Epithelial cell of proximal tubule (primary cell): ENCODE results near the gene HDAC4. TPM values are rescaled to one million over a fixed set of nuclear protein-coding genes. Genes with fewer than 3 reads are reported as not detected.

Source experiments
- DNase-seq: peaks from one replicate; pipeline ENCODE4 v3.0.0-alpha.2; 2011; ENCODE audit warnings: low read depth
- H3K4me3 ChIP-seq: 2 replicates; pipeline ENCODE4 v1.5.1; 2011; ENCODE audit warnings: low read depth, mild to moderate bottlenecking, low read length
- total RNA-seq: library from RNA; depleted of rRNA; stranded (reverse); fragments of >200 nt; gene quantifications from 2 replicates; pipeline ENCODE4 v1.2.3, GENCODE V29; 2015
- TF ChIP-seq, protein P1 (sequence below): conservative IDR thresholded peaks from 2 replicates; pipeline ENCODE4 v1.5.1; 2012; ENCODE audit warnings: low read depth, mild to moderate bottlenecking, low read length

Gene HDAC4
- total RNA-seq, 1 donor from 2014 or later = 23.2 TPM

DNA sequence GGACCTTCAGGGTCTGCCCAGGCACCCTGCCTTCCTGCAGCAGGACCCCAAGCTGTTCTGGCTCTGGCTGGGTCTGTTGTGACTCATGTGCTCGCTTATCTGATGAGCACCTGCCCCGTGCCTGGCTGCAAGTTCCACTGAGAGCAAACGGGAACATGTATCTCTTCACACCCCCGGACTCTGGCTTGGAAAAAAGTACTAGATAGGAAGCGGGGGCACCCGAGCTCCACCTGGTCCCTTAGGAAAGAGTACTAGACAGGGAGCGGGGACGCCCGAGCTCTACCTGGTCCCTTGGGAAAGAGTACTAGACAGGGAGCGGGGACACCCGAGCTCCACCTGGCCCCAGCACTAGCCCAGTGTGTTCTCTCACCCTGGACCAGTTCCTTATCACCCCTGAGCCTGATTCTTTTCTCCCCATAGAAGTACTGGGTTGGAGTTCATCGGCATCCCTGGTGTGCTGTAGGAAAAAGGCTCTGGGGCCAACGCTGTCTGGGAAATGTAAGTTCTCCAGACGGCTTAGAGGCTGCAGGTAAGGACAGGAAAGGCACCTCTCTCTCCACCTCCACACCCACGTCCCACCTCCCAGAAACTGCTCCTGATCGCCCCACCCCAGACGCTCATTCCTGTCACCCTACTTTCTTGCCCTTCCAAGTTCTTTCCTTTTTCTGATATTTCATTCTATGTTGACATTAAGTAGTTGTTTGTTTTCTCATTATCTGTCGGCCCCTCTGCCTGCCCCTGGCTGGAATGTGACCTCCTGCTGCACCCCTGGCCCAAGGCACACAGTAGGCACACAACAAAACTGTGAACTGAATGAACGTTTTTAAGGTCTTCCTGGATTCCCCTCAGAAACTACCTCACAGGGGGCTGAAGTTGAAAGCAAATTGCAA, 40.2 kb downstream of the HDAC4 start:
- TF ChIP-seq, protein P1, sequence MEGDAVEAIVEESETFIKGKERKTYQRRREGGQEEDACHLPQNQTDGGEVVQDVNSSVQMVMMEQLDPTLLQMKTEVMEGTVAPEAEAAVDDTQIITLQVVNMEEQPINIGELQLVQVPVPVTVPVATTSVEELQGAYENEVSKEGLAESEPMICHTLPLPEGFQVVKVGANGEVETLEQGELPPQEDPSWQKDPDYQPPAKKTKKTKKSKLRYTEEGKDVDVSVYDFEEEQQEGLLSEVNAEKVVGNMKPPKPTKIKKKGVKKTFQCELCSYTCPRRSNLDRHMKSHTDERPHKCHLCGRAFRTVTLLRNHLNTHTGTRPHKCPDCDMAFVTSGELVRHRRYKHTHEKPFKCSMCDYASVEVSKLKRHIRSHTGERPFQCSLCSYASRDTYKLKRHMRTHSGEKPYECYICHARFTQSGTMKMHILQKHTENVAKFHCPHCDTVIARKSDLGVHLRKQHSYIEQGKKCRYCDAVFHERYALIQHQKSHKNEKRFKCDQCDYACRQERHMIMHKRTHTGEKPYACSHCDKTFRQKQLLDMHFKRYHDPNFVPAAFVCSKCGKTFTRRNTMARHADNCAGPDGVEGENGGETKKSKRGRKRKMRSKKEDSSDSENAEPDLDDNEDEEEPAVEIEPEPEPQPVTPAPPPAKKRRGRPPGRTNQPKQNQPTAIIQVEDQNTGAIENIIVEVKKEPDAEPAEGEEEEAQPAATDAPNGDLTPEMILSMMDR = no peak
- no peak for DNase-seq
- no peak overlapping the region for H3K4me3 ChIP-seq

DNA sequence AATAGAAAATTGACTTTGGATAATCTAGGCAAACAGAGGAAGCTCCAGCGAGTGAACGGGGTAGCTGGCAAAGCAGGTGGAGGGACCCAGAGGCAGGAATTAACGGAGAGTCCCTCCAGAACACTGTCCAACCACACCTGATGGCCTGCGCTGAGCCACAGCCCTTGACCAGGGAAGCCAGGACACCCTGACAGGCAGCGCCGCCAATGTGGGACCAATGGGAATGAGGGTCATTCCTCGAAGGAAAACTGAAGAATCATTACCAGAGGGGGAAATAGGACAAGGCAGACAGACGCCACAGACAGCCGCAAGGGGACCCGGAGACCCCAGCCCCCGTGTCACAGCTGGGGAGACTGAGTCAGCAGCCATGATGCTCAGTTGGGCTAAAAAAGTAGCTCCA, 40.8 kb downstream of the HDAC4 start:
- H3K4me3 ChIP-seq = no peak overlapping the region
- no peak for DNase-seq
- TF ChIP-seq, protein P1 = no peak

DNA sequence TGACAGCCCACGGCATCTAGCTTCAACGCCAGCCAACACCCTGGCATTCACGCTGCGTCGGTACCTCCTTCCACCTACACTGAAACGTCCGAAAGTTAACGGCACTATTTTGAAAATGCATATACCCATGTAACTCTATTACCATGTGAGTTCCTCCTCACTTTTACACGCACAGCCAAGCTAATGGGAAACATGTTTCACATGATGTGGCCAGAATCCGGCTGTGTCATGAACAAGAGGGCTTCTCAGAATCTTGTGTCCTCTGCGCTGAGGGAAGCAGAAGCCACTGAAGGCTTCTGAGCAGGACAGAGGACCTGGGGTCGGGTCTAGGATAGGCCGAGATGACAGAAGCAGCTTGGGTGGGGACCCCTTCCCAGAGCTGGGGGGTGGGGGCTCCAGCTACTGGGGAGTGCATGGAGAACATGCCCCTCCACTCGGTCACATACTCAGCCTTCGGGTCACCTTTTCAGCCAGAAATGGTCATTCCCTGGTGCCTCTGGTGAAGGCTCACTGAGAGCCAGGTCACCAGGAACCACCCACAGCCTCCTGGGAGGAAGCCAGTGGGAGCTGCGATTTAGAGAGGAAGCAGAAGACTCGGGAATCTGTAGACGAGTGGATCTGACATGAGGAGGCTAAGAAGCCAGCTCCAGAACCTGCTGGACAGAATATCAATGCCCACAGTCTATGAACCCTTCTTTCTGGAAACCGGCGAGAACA, 41.5 kb downstream of the HDAC4 start:
- no peak overlapping the region for H3K4me3 ChIP-seq
- TF ChIP-seq, protein P1 = no peak
- no peak for DNase-seq

DNA sequence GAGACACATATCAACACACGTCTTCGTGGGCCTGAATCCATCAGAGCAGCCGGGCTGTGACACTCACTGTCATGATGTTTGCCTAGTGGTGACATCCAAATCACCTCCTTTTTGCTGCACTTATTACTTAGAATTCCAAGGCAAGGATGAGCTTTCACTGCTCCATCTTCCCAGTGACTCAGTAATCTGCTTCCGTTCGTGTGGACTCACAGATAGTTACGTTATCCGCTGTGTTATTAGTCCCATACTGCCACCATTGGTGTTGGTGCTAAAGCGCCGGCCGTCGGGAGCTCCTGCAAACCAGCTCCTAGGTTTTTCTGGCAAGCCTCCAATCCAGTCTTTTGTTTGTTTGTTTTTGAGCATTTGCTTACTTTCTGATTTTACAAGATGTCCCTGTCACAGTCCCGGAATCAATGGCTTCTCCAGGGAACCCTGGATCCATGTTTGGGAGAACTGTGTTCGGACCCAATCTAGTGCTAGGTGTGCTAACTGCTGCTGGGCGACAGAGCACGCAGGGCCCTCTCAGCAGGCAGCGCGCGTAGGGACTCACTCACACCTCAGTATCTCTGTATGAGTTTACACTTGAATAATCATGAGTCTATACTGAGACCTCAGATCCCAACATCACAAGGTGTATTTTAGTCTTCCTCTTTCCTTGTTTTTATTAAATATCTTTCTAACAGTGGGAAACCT, 42.6 kb downstream of the HDAC4 start:
- no peak overlapping the region for H3K4me3 ChIP-seq
- TF ChIP-seq, protein P1 = no peak
- DNase-seq = no peak

DNA sequence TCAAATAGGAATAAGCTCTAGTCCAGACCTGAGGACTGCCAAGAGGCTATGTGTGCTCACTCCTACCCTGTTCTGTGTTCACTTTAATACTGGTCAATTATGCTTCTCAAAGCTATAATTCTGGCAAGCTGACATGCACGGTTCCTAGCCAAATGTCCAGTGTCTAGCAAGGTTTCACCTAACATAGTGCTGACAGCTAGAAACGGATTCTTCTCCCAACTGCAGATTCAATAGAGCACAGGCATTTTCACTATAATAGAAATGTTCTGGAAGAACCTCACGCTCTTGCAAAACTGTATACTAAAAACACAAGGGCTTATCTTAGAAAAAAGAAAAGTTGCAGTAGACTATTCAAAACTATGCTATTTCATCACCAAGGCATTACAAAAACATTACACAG, 45.1 kb downstream of the HDAC4 start:
- TF ChIP-seq, protein P1 = no peak
- DNase-seq = no peak
- H3K4me3 ChIP-seq = no peak overlapping the region

DNA sequence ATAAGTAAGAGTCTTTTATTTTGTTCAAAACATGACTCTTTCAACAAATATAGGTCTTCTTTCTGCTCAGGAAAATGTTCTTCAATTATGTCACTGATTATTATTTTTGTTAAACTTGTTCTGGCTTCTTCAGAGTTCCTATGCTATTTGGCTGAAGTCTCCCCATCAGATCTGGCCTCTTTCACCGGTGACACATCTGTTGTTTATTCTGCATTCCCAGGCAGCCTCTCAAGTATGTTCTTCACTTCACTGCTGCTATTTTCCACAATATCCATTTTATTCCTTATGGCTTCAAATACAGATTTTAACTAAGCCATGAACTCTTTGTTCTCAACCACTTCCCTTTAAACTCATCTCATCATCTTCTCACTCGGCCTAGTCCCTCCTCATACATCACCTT, 45.7 kb downstream of the HDAC4 start:
- TF ChIP-seq, protein P1 = no peak
- DNase-seq = no peak
- no peak overlapping the region for H3K4me3 ChIP-seq
